Omental fat pad (tissue), 4 donors: ENCODE results near the gene CALN1. TPM values are rescaled to one million over a fixed set of nuclear protein-coding genes. Genes with fewer than 3 reads are reported as not detected.

ENCODE experiments used
- ATAC-seq: fragments of 150-250 bp; one replicate; pipeline ENCODE4 v1.9.1; 2016; ENCODE audit warnings: mild to moderate bottlenecking, moderate library complexity; ENCODE audit not compliant: low FRiP score
- DNase-seq: peaks from one replicate; pipeline ENCODE4 v3.0.0-alpha.2; 2019; ENCODE audit warnings: low spot score
- CTCF ChIP-seq, 3 donors: fragments of 450-650 bp; IDR thresholded peaks; one replicate each; pipeline ENCODE4 v1.5.1; 2016 to 2017; ENCODE audit warnings: antibody characterized with exemption in 3 of 3, mild to moderate bottlenecking in 3 of 3, moderate library complexity in 2 of 3
- total RNA-seq, 4 donors: library from RNA; depleted of rRNA; stranded (reverse); fragments of >200 nt; gene quantifications; one replicate each; pipeline ENCODE4 v1.1.0, GENCODE V29; 2016

The CALN1 gene
- total RNA-seq, 4 donors from 2014 or later, result 0.16 TPM; not detected in 3

- no peak for DNase-seq
- no peak for ATAC-seq
- TF ChIP-seq CTCF (IDR thresholded peaks at IDR 0.05), result no peak
Measured at GRCh38 chr7:72313906-72314305, 98.2 kb downstream of the CALN1 start.

- TF ChIP-seq CTCF (IDR thresholded peaks at IDR 0.05), result no peak
Measured at GRCh38 chr7:72310301-72310700, 101.8 kb downstream of the CALN1 start.

GRCh38 chr7:72309476-72309875, 102.7 kb downstream of the CALN1 start:
- TF ChIP-seq CTCF (IDR thresholded peaks at IDR 0.05), result no peak
- DNase-seq, result no peak
- no peak for ATAC-seq

More at GRCh38 chr7:72310301-72310700, 101.8 kb downstream of the CALN1 start:
- ATAC-seq, result no peak
- DNase-seq, result no peak

GRCh38 chr7:72308986-72309385, 103.2 kb downstream of the CALN1 start:
- ATAC-seq, result no peak
- DNase-seq, result no peak

GRCh38 chr7:72307566-72307965, 104.6 kb downstream of the CALN1 start:
- DNase-seq (no peak), ATAC-seq (no peak)
- TF ChIP-seq CTCF (IDR thresholded peaks at IDR 0.05), result no peak

More at GRCh38 chr7:72308986-72309385, 103.2 kb downstream of the CALN1 start:
- TF ChIP-seq CTCF (IDR thresholded peaks at IDR 0.05), result no peak

GRCh38 chr7:72298912-72299311, 113.2 kb downstream of the CALN1 start:
- TF ChIP-seq CTCF (IDR thresholded peaks at IDR 0.05), result no peak
- ATAC-seq (no peak), DNase-seq (no peak)

- ATAC-seq, result no peak
- no peak for DNase-seq
- no peak for TF ChIP-seq CTCF (IDR thresholded peaks at IDR 0.05)
Measured at GRCh38 chr7:72298091-72298490, 114.0 kb downstream of the CALN1 start.
